Ovary (tissue), 9 donors: Measurements from ENCODE around the gene TTC7B. TPM values are rescaled to one million over a fixed set of nuclear protein-coding genes. Genes with fewer than 3 reads are reported as not detected.
A peak's percentile ranks its signal among the peaks of the same experiment; 100 is the strongest.

Experiments
- DNase-seq, 5 donors: peaks; one replicate each; pipeline ENCODE4 v3.0.0-alpha.2; 2019 to 2020
- H3K27ac ChIP-seq, 2 donors: fragments of 200-600 bp; one replicate each; pipeline versions ENCODE4 v1.5.1 to v1.8.0; 2019 to 2022
- H3K27me3 ChIP-seq: fragments of 200-600 bp; one replicate; pipeline ENCODE4 v1.8.0; 2022
- H3K36me3 ChIP-seq: fragments of 200-600 bp; sonication (generic); one replicate; pipeline ENCODE4 v1.5.1; 2019
- H3K4me1 ChIP-seq: one replicate; pipeline ENCODE4 v1.8.1; 2013; ENCODE audit warnings: mild to moderate bottlenecking, moderate library complexity; ENCODE audit not compliant: insufficient read depth
- H3K4me3 ChIP-seq: fragments of 200-600 bp; sonication (generic); one replicate; pipeline ENCODE4 v1.5.1; 2017
- H3K9me3 ChIP-seq, 2 donors: fragments of 200-600 bp in 1 of 2; sonication (generic) in 1 of 2; one replicate each; pipeline versions ENCODE4 v1.5.1 to v1.8.1; 2013 to 2019; ENCODE audit warnings: mild to moderate bottlenecking in 1 of 2, moderate library complexity in 1 of 2
- EP300 ChIP-seq: sonication (generic); formaldehyde crosslinking; IDR thresholded peaks from one replicate; pipeline ENCODE4 v1.6.1; 2017; ENCODE audit warnings: antibody characterized with exemption
- POLR2A ChIP-seq: fragments of 450-650 bp; IDR thresholded peaks from one replicate; pipeline ENCODE4 v1.6.1; 2017; ENCODE audit warnings: antibody characterized with exemption, mild to moderate bottlenecking, moderate library complexity
- WGBS, 3 donors: extraction: QIAGEN DNeasy Blood & Tissue Kit in 1 of 3; methylation state at CpG; one replicate each; pipeline versions ENCODE4 v1.1.5 to v1.1.7; 2013 to 2017; 5-methylcytosine and 5-hydroxymethylcytosine counted together
- intact Hi-C, 4 donors: fragments of 100-400 bp; cut with DNase I; formaldehyde crosslinking; loops; one replicate each; pipeline versions ENCODE4 v1.11.0 to v1.15.1; 2022 to 2023
- polyA plus RNA-seq, 2 donors: library from polyadenylated mRNA; stranded (reverse); fragments of 200-250 nt in 1 of 2; fragments of 350-450 nt in 1 of 2; fragmentation: Illumina TruSeq in 1 of 2; extraction: RNeasy Lipid Tissue Mini Kit (QIAGEN cat#74804) in 1 of 2; gene quantifications; one replicate each; pipeline ENCODE4 v1.2.3, GENCODE V29; 2013 to 2014
- total RNA-seq, 7 donors: library from RNA; depleted of rRNA in 2 of 7; stranded (reverse); fragments of >200 nt in 2 of 7; fragmentation: NEBNext Ultra II Directional in 3 of 7; extraction: Animal tissue kit (Norgen Biotek cat#: 25700) in 3 of 7; gene quantifications; one replicate each; pipeline versions ENCODE4 v1.1.0 to v1.2.4, GENCODE V29; 2016 to 2023
- TF ChIP-seq, protein P1 (sequence below), 3 donors: fragments of 450-650 bp in 2 of 3; fragments of 200-600 bp in 1 of 3; IDR thresholded peaks; one replicate each; pipeline versions ENCODE4 v1.5.1 to v1.8.0; 2016 to 2022; ENCODE audit warnings: antibody characterized with exemption in 3 of 3, mild to moderate bottlenecking in 1 of 3
- donor health status: DM: no; HTN: no; CAD: no; lungs with moderate emphysema.
- donor health status: DM: no; HTN: no; CAD: no.
- donor health status: Bipolar disorder and iron deficiency.
- donor health status: DM: yes; HTN: yes; CAD: no.
- donor health status: DM: no; HTN: no; CAD: no.
- donor health status: DM: yes; HTN: yes; CAD: no.

Gene TTC7B
- total and polyA plus RNA-seq, 9 donors, result 18.2 to 39.5 (median 34.2) TPM

DNA sequence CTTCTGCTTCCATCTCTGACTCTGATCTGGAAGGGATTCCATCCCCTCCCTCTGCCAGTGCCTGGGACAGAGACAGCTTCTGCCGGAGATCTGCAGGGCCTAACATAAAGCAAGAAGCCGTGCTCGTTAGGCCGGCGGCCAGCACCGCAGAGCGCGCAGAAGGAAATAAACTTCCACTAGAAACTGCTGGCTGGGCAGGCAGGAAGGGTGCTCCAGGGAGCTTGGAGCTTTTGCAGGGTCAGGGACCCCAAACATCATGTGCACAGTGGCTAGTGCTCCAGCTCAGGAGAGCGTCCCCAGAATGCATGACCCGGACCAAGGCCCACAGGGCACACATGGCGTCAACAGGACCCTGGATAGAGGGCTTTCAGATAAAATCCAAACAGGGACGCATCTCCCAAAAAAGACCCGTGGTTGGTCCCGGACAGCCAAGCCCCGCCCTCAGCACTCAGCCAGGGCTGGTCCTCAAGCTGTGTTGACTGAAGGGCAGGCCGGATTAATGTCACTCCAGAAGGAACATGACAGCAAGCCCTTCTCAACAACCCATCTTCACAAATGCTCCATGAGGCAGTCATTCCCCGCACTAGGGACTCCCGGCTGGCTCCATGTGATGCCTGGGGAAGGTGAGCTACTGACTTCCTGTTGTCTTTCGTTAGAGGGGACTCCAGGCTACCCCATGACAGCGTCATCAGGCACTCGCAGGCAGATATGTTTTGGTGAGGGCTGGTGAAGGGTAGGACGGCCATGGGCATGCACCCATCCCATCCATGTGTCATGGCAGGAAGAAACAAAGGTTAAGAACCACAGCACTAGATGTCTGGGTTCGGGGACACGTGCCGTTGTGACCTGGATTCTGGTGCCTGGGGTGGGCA, 297.9 kb downstream of the TTC7B start:
- intact Hi-C loops, result no loop called here
- no peak overlapping the region for H3K4me3 ChIP-seq
- no peaks in the 10 kb centered on the region for H3K36me3 ChIP-seq
- no peaks in the 10 kb centered on the region for H3K27me3 ChIP-seq
- DNase-seq, result peak in 1 of 5 donors; percentile 57
- H3K27ac ChIP-seq, result no peak overlapping the region
- 41 to 50% (median 42%) methylated on average over 25 of the region's 25 CpGs for WGBS, 3 donors
- TF ChIP-seq POLR2A, result no peak
- TF ChIP-seq EP300, result no peak
- TF ChIP-seq, protein P1, sequence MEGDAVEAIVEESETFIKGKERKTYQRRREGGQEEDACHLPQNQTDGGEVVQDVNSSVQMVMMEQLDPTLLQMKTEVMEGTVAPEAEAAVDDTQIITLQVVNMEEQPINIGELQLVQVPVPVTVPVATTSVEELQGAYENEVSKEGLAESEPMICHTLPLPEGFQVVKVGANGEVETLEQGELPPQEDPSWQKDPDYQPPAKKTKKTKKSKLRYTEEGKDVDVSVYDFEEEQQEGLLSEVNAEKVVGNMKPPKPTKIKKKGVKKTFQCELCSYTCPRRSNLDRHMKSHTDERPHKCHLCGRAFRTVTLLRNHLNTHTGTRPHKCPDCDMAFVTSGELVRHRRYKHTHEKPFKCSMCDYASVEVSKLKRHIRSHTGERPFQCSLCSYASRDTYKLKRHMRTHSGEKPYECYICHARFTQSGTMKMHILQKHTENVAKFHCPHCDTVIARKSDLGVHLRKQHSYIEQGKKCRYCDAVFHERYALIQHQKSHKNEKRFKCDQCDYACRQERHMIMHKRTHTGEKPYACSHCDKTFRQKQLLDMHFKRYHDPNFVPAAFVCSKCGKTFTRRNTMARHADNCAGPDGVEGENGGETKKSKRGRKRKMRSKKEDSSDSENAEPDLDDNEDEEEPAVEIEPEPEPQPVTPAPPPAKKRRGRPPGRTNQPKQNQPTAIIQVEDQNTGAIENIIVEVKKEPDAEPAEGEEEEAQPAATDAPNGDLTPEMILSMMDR (IDR thresholded peaks at IDR 0.05), result no peak
- H3K9me3 ChIP-seq, result no peaks in the 10 kb centered on the region
- H3K4me1 ChIP-seq, result peaks cover 24% of the 10 kb centered on the region

DNA sequence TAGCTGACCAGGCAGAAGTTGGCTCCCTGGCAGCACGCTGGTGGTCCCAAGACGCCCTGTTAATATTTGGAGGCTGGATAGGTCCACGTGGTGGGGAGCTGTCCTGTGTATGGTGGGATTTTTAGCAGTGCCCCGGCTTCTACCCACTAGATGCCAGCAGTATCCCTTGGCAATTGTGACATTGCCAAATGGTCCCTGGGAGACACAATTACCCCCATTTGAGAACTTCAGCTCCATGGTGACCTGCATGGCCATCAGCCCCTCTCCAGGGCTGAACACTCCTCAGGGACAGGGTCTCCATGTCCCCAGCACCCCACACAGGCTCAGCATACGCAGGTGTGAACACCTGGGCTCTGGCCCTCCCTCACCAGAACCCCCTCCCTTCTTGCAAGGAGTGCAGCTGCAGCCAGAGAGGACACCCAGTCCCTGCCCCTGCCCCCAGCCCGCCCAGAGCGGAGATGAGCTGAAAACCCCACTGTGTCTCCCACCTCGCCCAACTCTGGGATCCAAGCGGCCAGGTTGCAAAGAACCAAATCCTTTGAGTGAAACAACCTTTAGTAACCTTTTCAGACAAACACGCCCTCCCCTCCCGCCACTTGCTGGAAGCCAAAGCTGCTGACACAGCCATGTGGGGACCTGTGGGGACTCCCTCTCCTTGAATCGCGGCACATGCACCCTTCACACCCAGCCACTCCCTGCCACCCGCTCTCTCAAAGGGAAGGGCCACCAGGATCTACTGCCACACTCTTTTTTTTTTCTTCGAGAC, 299.0 kb downstream of the TTC7B start:
- no peak overlapping the region for H3K4me3 ChIP-seq
- no peak overlapping the region for H3K27ac ChIP-seq
- no peaks in the 10 kb centered on the region for H3K36me3 ChIP-seq
- peaks cover 20% of the 10 kb centered on the region for H3K4me1 ChIP-seq
- no peak for DNase-seq
- 85 to 90% (median 87%) methylated on average over 15 of the region's 15 CpGs for WGBS, 3 donors
- H3K9me3 ChIP-seq, result no peaks in the 10 kb centered on the region
- TF ChIP-seq, protein P1 (IDR thresholded peaks at IDR 0.05), result no peak
- TF ChIP-seq POLR2A, result no peak
- no peak for TF ChIP-seq EP300
- no peaks in the 10 kb centered on the region for H3K27me3 ChIP-seq
- intact Hi-C loops, result no loop called here

DNA sequence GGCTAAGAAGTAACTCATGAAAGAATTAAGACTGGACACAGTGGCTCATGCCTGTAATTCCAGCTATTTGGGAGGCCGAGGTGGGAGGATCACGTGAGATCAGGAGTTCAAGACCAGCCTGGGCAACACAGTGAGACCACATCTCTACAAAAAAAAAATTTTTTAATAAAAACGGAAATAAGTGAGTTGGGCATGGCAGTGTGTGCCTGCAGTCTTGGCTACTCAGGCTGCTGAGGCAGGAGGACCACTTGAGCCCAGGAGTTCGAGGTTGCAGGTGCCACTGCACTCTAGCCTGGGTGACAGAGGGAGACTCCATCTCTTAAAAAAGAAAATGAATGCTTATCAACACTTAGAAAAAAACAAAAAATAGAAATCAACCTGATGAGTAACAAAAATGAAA, 301.7 kb downstream of the TTC7B start:
- DNase-seq, result no peak
- H3K27me3 ChIP-seq, result no peaks in the 10 kb centered on the region
- H3K4me1 ChIP-seq, result peaks cover 9% of the 10 kb centered on the region
- intact Hi-C loops, result no loop called here
- TF ChIP-seq EP300, result no peak
- no peak for TF ChIP-seq POLR2A
- TF ChIP-seq, protein P1 (IDR thresholded peaks at IDR 0.05), result no peak
- no peaks in the 10 kb centered on the region for H3K36me3 ChIP-seq
- H3K9me3 ChIP-seq, result no peaks in the 10 kb centered on the region
- no peak overlapping the region for H3K27ac ChIP-seq
- no peak overlapping the region for H3K4me3 ChIP-seq
- 91 to 93% (median 92%) methylated on average over 4 of the region's 4 CpGs for WGBS, 3 donors

DNA sequence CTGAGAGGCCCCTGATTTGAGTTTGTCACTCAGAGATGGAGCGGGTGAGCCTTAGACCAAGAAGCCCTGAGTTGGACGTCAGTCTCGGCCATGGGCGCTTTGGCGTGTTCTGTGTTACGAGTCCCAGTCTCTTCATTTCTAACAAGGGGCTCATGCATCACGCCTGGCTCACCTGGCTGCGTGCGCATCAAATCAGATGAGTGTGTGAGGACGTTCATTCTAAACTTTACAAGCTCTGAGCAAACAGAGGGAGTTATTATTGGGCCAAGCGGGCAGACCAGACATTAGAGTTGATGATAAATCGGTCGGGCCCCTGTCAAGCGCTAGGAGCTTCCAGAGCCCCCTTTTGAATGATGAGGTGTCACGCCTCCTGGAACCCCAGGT, 302.2 kb downstream of the TTC7B start:
- Histone ChIP-seq H3K4me1 (peaks cover 9% of the 10 kb centered on the region), H3K4me3 (no peak overlapping the region), H3K36me3 (no peaks in the 10 kb centered on the region), H3K27ac (no peak overlapping the region), H3K27me3 (no peaks in the 10 kb centered on the region), H3K9me3 (no peaks in the 10 kb centered on the region)
- intact Hi-C loops, result no loop called here
- WGBS, 3 donors, result 90 to 93% (median 91%) methylated on average over 14 to 15 of the region's 15 CpGs
- TF ChIP-seq POLR2A (no peak), EP300 (no peak)
- TF ChIP-seq, protein P1 (IDR thresholded peaks at IDR 0.05), result no peak
- no peak for DNase-seq
